Measurements from ENCODE around the gene FGFR4.

FGFR4 gene

DNA sequence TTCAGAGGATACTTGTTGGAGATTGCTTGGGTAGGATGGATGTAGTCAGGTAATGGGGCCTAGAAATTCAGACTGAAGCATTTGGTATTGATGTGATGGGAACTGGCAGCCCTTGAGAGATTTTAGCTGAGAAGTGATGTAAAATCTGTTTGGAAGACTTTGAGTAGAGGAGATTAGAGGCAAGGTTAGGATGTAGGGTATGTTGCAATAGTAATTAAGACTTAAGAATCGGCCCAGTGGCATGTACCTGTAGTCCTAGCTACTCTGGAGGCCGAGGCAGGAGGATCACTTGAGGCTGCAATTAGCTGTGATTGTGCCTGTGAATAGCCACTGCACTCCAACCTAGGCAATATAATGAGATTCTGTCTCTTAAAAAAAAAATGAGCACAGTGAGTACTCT lies 53.6 kb downstream of the FGFR4 start:
- Histone ChIP-seq H3F3A (ENCODE audit: control insufficient read depth, insufficient read depth) (no peaks in the 10 kb centered on the region), H4K20me1 (ENCODE audit: control insufficient read depth, insufficient read depth, low read depth, low read length) (no peaks in the 10 kb centered on the region), H3K36me3 (ENCODE audit: control insufficient read depth, low read length) (peaks cover 92% of the 10 kb centered on the region)

DNA sequence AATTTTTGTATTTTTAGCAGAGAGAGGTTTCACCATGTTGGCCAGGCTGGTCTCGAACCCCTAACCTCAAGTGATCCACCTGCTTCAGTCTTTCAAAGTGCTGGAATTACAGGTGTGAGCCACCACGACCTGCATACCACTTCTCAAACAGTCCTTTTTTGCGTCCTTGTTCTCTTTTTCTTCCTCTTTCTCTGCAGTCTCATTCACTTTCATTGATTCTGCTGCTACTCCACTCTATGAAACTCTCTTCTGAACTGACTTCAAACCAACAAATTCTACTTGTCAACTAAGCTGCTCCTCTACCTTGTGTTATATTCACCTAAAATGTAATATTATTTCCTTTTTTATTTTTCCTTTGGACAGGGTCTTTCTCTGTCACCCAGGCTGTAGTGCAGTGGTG lies 54.8 kb downstream of the FGFR4 start:
- TF ChIP-seq EZH2phosphoT487 (IDR thresholded peaks at IDR 0.05; ENCODE audit: borderline replicate concordance, low read length), result no peak
- TF ChIP-seq, protein P1, sequence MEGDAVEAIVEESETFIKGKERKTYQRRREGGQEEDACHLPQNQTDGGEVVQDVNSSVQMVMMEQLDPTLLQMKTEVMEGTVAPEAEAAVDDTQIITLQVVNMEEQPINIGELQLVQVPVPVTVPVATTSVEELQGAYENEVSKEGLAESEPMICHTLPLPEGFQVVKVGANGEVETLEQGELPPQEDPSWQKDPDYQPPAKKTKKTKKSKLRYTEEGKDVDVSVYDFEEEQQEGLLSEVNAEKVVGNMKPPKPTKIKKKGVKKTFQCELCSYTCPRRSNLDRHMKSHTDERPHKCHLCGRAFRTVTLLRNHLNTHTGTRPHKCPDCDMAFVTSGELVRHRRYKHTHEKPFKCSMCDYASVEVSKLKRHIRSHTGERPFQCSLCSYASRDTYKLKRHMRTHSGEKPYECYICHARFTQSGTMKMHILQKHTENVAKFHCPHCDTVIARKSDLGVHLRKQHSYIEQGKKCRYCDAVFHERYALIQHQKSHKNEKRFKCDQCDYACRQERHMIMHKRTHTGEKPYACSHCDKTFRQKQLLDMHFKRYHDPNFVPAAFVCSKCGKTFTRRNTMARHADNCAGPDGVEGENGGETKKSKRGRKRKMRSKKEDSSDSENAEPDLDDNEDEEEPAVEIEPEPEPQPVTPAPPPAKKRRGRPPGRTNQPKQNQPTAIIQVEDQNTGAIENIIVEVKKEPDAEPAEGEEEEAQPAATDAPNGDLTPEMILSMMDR (IDR thresholded peaks at IDR 0.05; ENCODE audit: low read depth, low read length, poor library complexity, severe bottlenecking), result no peak
- H3K4me3 ChIP-seq (ENCODE audit: low read length), result no peak overlapping the region
- H3K27ac ChIP-seq (ENCODE audit: low read depth, low read length), result no peak overlapping the region
- H3K4me2 ChIP-seq (ENCODE audit: low read length), result no peak overlapping the region
- H3K36me3 ChIP-seq (ENCODE audit: control insufficient read depth, low read length), result peaks cover 91% of the 10 kb centered on the region
- H3K9me2 ChIP-seq (replicated peaks; ENCODE audit: control insufficient read depth, low read length), result no peaks in the 10 kb centered on the region
- H3K4me1 ChIP-seq (ENCODE audit: control insufficient read depth, low read length), result peaks cover 31% of the 10 kb centered on the region
- no peaks in the 10 kb centered on the region for H3K9me3 ChIP-seq (ENCODE audit: control insufficient read depth, insufficient read depth, low read length)
- H4K20me1 ChIP-seq (ENCODE audit: control insufficient read depth, insufficient read depth, low read depth, low read length), result no peaks in the 10 kb centered on the region
- H3F3A ChIP-seq (ENCODE audit: control insufficient read depth, insufficient read depth), result no peaks in the 10 kb centered on the region
- H3K79me2 ChIP-seq (ENCODE audit: control insufficient read depth, low read length), result peaks cover 99% of the 10 kb centered on the region
- H3K27me3 ChIP-seq (ENCODE audit: control insufficient read depth, low read length), result no peaks in the 10 kb centered on the region

More for the DNA sequence above, 53.6 kb downstream of the FGFR4 start:
- peak overlapping the region; percentile 20; the same call in 1 of the 2 replicates for H3K4me2 ChIP-seq (ENCODE audit: low read length)
- H3K4me1 ChIP-seq (ENCODE audit: control insufficient read depth, low read length), result peaks cover 43% of the 10 kb centered on the region
- no peak overlapping the region for H3K27ac ChIP-seq (ENCODE audit: low read depth, low read length)
- no peaks in the 10 kb centered on the region for H3K9me2 ChIP-seq (replicated peaks; ENCODE audit: control insufficient read depth, low read length)
- no peak for TF ChIP-seq EZH2phosphoT487 (IDR thresholded peaks at IDR 0.05; ENCODE audit: borderline replicate concordance, low read length)
- TF ChIP-seq, protein P1 (IDR thresholded peaks at IDR 0.05; ENCODE audit: low read depth, low read length, poor library complexity, severe bottlenecking), result no peak
- no peak overlapping the region for H3K4me3 ChIP-seq (ENCODE audit: low read length)
- no peaks in the 10 kb centered on the region for H3K27me3 ChIP-seq (ENCODE audit: control insufficient read depth, low read length)
- no peaks in the 10 kb centered on the region for H3K9me3 ChIP-seq (ENCODE audit: control insufficient read depth, insufficient read depth, low read length)
- peaks cover 99% of the 10 kb centered on the region for H3K79me2 ChIP-seq (ENCODE audit: control insufficient read depth, low read length)

DNA sequence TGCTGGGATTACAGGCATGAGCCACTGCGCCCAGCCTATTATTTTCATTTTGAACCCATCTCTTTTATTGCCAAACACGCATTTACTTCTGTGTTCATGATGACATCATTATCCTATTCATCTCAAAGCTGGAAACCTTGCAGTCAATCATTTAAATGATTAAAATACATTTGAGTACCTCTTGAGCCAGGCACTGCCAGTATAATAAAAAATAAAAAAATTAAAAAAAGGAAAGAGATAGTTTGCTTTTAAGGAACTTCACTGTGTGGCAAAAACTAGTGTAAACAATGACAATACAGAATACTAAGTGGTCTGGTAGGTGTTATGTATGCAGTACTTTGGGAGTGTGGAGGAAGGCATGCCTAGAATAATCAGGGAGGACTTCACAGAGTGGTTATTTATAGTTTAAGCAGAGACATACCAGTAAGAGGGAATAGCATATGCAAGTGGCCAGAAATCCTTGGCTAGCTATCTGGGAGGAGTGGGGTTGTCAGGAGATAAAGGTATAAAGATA lies 55.4 kb downstream of the FGFR4 start:
- H3K9me3 ChIP-seq (ENCODE audit: control insufficient read depth, insufficient read depth, low read length), result no peaks in the 10 kb centered on the region
- no peak overlapping the region for H3K27ac ChIP-seq (ENCODE audit: low read depth, low read length)
- no peak overlapping the region for H3K4me3 ChIP-seq (ENCODE audit: low read length)
- H3K4me2 ChIP-seq (ENCODE audit: low read length), result no peak overlapping the region
- no peaks in the 10 kb centered on the region for H4K20me1 ChIP-seq (ENCODE audit: control insufficient read depth, insufficient read depth, low read depth, low read length)
- H3K27me3 ChIP-seq (ENCODE audit: control insufficient read depth, low read length), result no peaks in the 10 kb centered on the region
- peaks cover 90% of the 10 kb centered on the region for H3K36me3 ChIP-seq (ENCODE audit: control insufficient read depth, low read length)
- H3K4me1 ChIP-seq (ENCODE audit: control insufficient read depth, low read length), result peaks cover 24% of the 10 kb centered on the region
- H3F3A ChIP-seq (ENCODE audit: control insufficient read depth, insufficient read depth), result no peaks in the 10 kb centered on the region
- TF ChIP-seq, protein P1 (IDR thresholded peaks at IDR 0.05; ENCODE audit: low read depth, low read length, poor library complexity, severe bottlenecking), result no peak
- TF ChIP-seq EZH2phosphoT487 (IDR thresholded peaks at IDR 0.05; ENCODE audit: borderline replicate concordance, low read length), result no peak
- H3K79me2 ChIP-seq (ENCODE audit: control insufficient read depth, low read length), result peaks cover 98% of the 10 kb centered on the region
- H3K9me2 ChIP-seq (replicated peaks; ENCODE audit: control insufficient read depth, low read length), result no peaks in the 10 kb centered on the region

Data from DOHH2 (cell line).